ENCODE data around the gene CFB.
"Not testable (repeated sequence)": the region's sequence is repeated elsewhere in the genome, so short reads cannot be mapped to it uniquely, and the experiment has no call there.

CFB gene

DNA sequence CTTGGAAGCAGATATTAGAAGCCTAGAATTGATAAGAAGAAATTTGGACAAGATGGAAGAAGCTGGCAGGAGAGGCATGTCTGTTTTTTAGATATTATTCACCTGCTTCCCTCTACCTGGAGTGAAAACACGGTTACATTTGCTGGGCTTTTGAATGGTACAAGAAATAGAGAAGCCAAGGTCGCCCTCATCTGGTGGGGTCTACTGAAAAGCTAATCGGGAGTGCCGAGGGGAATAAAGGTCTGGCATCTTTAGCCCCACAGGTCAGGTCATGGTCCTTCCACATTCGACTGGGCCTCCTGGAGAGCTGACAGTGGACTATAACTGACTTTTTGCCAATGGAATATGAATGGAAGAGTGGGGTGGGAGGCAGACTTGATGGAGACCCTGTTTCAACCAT is 23.0 kb upstream of the CFB start:
- Histone ChIP-seq H3K4me3 (ENCODE audit: control insufficient read depth in 1 of 7, extremely low read depth in 1 of 7, insufficient read depth in 4 of 7, low read depth in 2 of 7, low read length in 6 of 7) (no peak overlapping the region), H3K4me1 (ENCODE audit: control extremely low read depth in 1 of 4, control insufficient read depth in 4 of 4, insufficient read depth in 4 of 4, low read length in 3 of 4) (no peaks in the 10 kb centered on the region), H3K9me3 (ENCODE audit: control extremely low read depth in 1 of 5, control insufficient read depth in 4 of 5, insufficient read depth in 2 of 5, low read depth in 1 of 5, low read length in 4 of 5) (no peaks in the 10 kb centered on the region), H3K36me3 (ENCODE audit: control insufficient read depth in 4 of 4, insufficient read depth in 4 of 4, low read length in 3 of 4) (no peaks in the 10 kb centered on the region), H3K27me3 (replicated peaks in 2 of 5; ENCODE audit: control insufficient read depth in 4 of 5, insufficient read depth in 5 of 5, low read length in 4 of 5) (no peaks in the 10 kb centered on the region), H3K27ac (ENCODE audit: insufficient read depth in 1 of 2, low read depth in 1 of 2, low read length in 2 of 2, poor library complexity in 1 of 2, severe bottlenecking in 2 of 2) (no peak overlapping the region)
- CTCF ChIA-PET: interaction anchor here (0.7 to 5.4 kb wide), 10 partner anchors 17 to 242 kb away, joined by 3 to 24 read pairs (median 4); partner anchors contain the start of genes CFB and LY6G5C
- WGBS (ENCODE audit: insufficient coverage): 16% methylated on average over 5 of the region's 5 CpGs
- peak; percentile 50 to 59 (median 58) for DNase-seq
- POLR2A ChIA-PET: no interaction called here

DNA sequence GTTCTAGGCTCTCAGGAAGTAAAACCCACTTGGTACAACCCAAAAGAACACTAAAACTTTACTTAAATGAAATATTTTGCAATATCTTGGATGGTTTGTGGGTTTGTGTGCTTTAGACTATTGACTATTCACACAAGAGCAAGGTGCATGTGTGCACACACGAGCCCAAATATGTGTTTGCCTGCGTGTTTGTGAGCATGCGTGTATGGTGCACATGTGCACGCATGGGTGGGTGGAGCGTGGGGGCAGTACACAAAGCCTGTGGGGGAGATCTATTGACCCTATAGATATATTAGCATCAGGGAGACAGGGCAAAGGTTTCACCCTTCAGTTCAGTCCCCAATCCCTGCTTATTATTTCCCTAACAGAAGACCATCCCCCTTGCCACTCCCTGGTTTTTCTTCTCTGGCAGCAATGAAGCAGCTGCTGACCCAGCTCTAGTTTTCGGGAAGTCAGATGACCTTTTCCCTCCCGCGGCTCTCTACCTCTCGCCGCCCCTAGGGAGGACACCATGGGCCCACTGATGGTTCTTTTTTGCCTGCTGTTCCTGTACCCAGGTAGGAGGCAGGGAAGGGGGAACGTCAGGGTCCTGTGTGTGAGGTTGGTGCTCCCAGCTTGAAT is 18.5 kb upstream of the CFB start, which contains the start of gene C2:
Gene C2, plus strand, starts transcription at position 476 of the 621 bp plus-strand sequence. Its CDS starts 36 bp downstream, at position 512.
- DNase-seq: no peak
- WGBS (ENCODE audit: insufficient coverage): 95% methylated on average over 6 of the region's 11 CpGs
- H3K4me1 ChIP-seq (ENCODE audit: control extremely low read depth in 1 of 4, control insufficient read depth in 4 of 4, insufficient read depth in 4 of 4, low read length in 3 of 4): no peaks in the 10 kb centered on the region
- H3K4me3 ChIP-seq (ENCODE audit: control insufficient read depth in 1 of 7, extremely low read depth in 1 of 7, insufficient read depth in 4 of 7, low read depth in 2 of 7, low read length in 6 of 7): no peak within 1 kb of the TSS
- ChIA-PET CTCF (no interaction called here), POLR2A (interaction anchor here (0.5 to 0.6 kb wide), 2 partner anchors 14 to 25 kb away, joined by 3 read pairs; partner anchors contain the start of gene ZBTB12)
- no peaks in the 10 kb centered on the region for H3K36me3 ChIP-seq (ENCODE audit: control insufficient read depth in 4 of 4, insufficient read depth in 4 of 4, low read length in 3 of 4)
- H3K27ac ChIP-seq (ENCODE audit: insufficient read depth in 1 of 2, low read depth in 1 of 2, low read length in 2 of 2, poor library complexity in 1 of 2, severe bottlenecking in 2 of 2): no peak within 1 kb of the TSS
- H3K9me3 ChIP-seq (ENCODE audit: control extremely low read depth in 1 of 5, control insufficient read depth in 4 of 5, insufficient read depth in 2 of 5, low read depth in 1 of 5, low read length in 4 of 5): no peaks in the 10 kb centered on the region
- H3K27me3 ChIP-seq (replicated peaks in 2 of 5; ENCODE audit: control insufficient read depth in 4 of 5, insufficient read depth in 5 of 5, low read length in 4 of 5): peaks cover 0 to 7% (median 0%) of the 10 kb centered on the region in 5 experiments

DNA sequence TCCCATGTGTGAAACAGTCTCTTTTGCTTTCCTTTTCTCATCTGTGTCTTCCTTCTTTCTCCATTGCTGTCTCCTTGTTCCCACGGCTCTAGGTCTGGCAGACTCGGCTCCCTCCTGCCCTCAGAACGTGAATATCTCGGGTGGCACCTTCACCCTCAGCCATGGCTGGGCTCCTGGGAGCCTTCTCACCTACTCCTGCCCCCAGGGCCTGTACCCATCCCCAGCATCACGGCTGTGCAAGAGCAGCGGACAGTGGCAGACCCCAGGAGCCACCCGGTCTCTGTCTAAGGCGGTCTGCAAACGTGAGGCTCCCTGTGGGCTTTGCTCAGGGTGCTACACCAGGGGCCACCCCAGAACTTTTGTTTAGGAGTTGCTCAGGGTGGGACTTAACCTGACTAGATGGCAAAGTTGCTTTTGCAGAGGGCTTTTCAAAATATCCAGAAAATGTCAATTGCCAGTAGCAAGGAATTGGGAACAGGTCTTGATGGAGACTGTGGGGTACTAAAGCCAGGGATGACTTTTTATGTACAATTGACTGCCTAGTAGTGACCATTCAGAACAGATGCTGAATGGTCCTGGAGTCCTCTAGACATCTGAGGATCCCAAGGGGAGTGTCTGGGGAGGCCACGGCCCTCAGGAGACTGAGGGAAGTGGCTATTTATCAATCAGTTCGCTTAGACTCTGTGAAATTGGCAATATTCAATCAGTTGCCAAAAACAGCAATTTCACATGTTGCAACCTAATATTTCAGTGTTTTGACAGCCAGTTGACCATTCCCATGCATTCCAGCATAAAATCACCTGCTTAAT is 17.8 kb upstream of the CFB start:
- Histone ChIP-seq H3K27ac (ENCODE audit: insufficient read depth in 1 of 2, low read depth in 1 of 2, low read length in 2 of 2, poor library complexity in 1 of 2, severe bottlenecking in 2 of 2) (no peak overlapping the region), H3K36me3 (ENCODE audit: control insufficient read depth in 4 of 4, insufficient read depth in 4 of 4, low read length in 3 of 4) (no peaks in the 10 kb centered on the region), H3K4me1 (ENCODE audit: control extremely low read depth in 1 of 4, control insufficient read depth in 4 of 4, insufficient read depth in 4 of 4, low read length in 3 of 4) (no peaks in the 10 kb centered on the region), H3K27me3 (replicated peaks in 2 of 5; ENCODE audit: control insufficient read depth in 4 of 5, insufficient read depth in 5 of 5, low read length in 4 of 5) (peaks cover 0 to 7% (median 0%) of the 10 kb centered on the region in 5 experiments), H3K4me3 (ENCODE audit: control insufficient read depth in 1 of 7, extremely low read depth in 1 of 7, insufficient read depth in 4 of 7, low read depth in 2 of 7, low read length in 6 of 7) (no peak overlapping the region), H3K9me3 (ENCODE audit: control extremely low read depth in 1 of 5, control insufficient read depth in 4 of 5, insufficient read depth in 2 of 5, low read depth in 1 of 5, low read length in 4 of 5) (no peaks in the 10 kb centered on the region)
- no peak for DNase-seq
- ChIA-PET CTCF (no interaction called here), POLR2A (interaction anchor here (0.5 kb wide), 1 partner anchor 15 kb away, joined by 3 read pairs; no protein-coding TSS in a partner anchor)
- 95% methylated on average over 7 of the region's 11 CpGs for WGBS (ENCODE audit: insufficient coverage)

DNA sequence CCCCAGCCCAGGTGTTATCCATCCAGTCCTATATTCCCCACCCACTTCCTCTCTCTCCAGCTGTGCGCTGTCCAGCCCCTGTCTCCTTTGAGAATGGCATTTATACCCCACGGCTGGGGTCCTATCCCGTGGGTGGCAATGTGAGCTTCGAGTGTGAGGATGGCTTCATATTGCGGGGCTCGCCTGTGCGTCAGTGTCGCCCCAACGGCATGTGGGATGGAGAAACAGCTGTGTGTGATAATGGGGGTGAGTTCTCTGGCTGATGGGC is 17.3 kb upstream of the CFB start:
- Histone ChIP-seq H3K27me3 (replicated peaks in 2 of 5; ENCODE audit: control insufficient read depth in 4 of 5, insufficient read depth in 5 of 5, low read length in 4 of 5) (peaks cover 0 to 7% (median 0%) of the 10 kb centered on the region in 5 experiments), H3K27ac (ENCODE audit: insufficient read depth in 1 of 2, low read depth in 1 of 2, low read length in 2 of 2, poor library complexity in 1 of 2, severe bottlenecking in 2 of 2) (no peak overlapping the region), H3K9me3 (ENCODE audit: control extremely low read depth in 1 of 5, control insufficient read depth in 4 of 5, insufficient read depth in 2 of 5, low read depth in 1 of 5, low read length in 4 of 5) (no peaks in the 10 kb centered on the region), H3K4me3 (ENCODE audit: control insufficient read depth in 1 of 7, extremely low read depth in 1 of 7, insufficient read depth in 4 of 7, low read depth in 2 of 7, low read length in 6 of 7) (no peak overlapping the region), H3K4me1 (ENCODE audit: control extremely low read depth in 1 of 4, control insufficient read depth in 4 of 4, insufficient read depth in 4 of 4, low read length in 3 of 4) (no peaks in the 10 kb centered on the region), H3K36me3 (ENCODE audit: control insufficient read depth in 4 of 4, insufficient read depth in 4 of 4, low read length in 3 of 4) (no peaks in the 10 kb centered on the region)
- ChIA-PET CTCF (interaction anchor here (0.6 kb wide), 1 partner anchor 10 kb away, joined by 4 read pairs; no protein-coding TSS in a partner anchor), POLR2A (no interaction called here)
- DNase-seq: no peak
- WGBS (ENCODE audit: insufficient coverage): 95% methylated on average over 4 of the region's 9 CpGs

DNA sequence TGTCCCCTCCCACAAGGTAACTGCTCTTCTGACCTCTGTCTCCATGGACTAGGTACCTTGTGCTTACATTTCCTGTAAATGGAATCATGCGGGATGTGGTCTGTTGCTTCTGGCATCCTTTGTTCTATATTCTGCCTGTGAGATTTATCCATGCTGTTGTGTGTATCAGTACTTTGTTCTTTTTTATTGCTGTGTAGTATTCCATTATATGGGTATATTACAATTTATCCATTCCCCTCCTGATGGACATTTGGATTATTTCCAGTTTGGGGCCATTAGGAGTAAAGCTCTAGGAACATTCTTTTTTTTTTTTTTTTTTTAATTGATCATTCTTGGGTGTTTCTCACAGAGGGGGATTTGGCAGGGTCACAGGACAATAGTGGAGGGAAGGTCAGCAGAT is 14.9 kb upstream of the CFB start:
- CTCF ChIA-PET: no interaction called here
- Histone ChIP-seq H3K27me3 (replicated peaks in 2 of 5; ENCODE audit: control insufficient read depth in 4 of 5, insufficient read depth in 5 of 5, low read length in 4 of 5) (peaks cover 0 to 8% (median 0%) of the 10 kb centered on the region in 5 experiments), H3K36me3 (ENCODE audit: control insufficient read depth in 4 of 4, insufficient read depth in 4 of 4, low read length in 3 of 4) (no peaks in the 10 kb centered on the region), H3K4me1 (ENCODE audit: control extremely low read depth in 1 of 4, control insufficient read depth in 4 of 4, insufficient read depth in 4 of 4, low read length in 3 of 4) (no peaks in the 10 kb centered on the region), H3K9me3 (ENCODE audit: control extremely low read depth in 1 of 5, control insufficient read depth in 4 of 5, insufficient read depth in 2 of 5, low read depth in 1 of 5, low read length in 4 of 5) (no peaks in the 10 kb centered on the region), H3K4me3 (ENCODE audit: control insufficient read depth in 1 of 7, extremely low read depth in 1 of 7, insufficient read depth in 4 of 7, low read depth in 2 of 7, low read length in 6 of 7) (no peak overlapping the region), H3K27ac (ENCODE audit: insufficient read depth in 1 of 2, low read depth in 1 of 2, low read length in 2 of 2, poor library complexity in 1 of 2, severe bottlenecking in 2 of 2) (no peak overlapping the region)
- no CpG with 5 or more reads among the region's 1 CpG for WGBS (ENCODE audit: insufficient coverage)
- DNase-seq: no peak
- POLR2A ChIA-PET: interaction anchor here (0.5 kb wide), 1 partner anchor 98 kb away, joined by 3 read pairs; no protein-coding TSS in a partner anchor

DNA sequence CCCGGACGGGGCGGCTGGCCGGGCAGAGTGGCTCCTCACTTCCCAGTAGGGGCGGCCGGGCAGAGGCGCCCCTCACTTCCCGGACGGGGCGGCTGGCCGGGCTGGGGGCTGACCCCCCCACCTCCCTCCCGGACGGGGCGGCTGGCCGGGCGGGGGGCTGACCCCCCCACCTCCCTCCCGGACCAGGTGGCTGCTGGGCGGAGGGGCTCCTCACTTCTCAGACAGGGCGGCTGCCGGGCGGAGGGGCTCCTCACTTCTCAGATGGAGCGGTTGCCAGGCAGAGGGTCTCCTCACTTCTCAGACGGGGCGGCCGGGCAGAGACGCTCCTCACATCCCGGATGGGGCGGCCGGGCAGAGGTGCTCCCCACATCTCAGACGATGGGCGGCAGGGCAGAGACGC is 13.8 kb upstream of the CFB start:
- CTCF ChIA-PET; H3K27ac ChIP-seq (ENCODE audit: insufficient read depth in 1 of 2, low read depth in 1 of 2, low read length in 2 of 2, poor library complexity in 1 of 2, severe bottlenecking in 2 of 2); H3K4me3 ChIP-seq (ENCODE audit: control insufficient read depth in 1 of 7, extremely low read depth in 1 of 7, insufficient read depth in 4 of 7, low read depth in 2 of 7, low read length in 6 of 7); POLR2A ChIA-PET; DNase-seq; H3K9me3 ChIP-seq (ENCODE audit: control extremely low read depth in 1 of 5, control insufficient read depth in 4 of 5, insufficient read depth in 2 of 5, low read depth in 1 of 5, low read length in 4 of 5); H3K36me3 ChIP-seq (ENCODE audit: control insufficient read depth in 4 of 4, insufficient read depth in 4 of 4, low read length in 3 of 4); H3K4me1 ChIP-seq (ENCODE audit: control extremely low read depth in 1 of 4, control insufficient read depth in 4 of 4, insufficient read depth in 4 of 4, low read length in 3 of 4): not testable (repeated sequence)
- H3K27me3 ChIP-seq (replicated peaks in 2 of 5; ENCODE audit: control insufficient read depth in 4 of 5, insufficient read depth in 5 of 5, low read length in 4 of 5): peaks cover 0 to 10% (median 0%) of the 10 kb centered on the region in 5 experiments
- WGBS (ENCODE audit: insufficient coverage): 94% methylated on average over 3 of the region's 32 CpGs

DNA sequence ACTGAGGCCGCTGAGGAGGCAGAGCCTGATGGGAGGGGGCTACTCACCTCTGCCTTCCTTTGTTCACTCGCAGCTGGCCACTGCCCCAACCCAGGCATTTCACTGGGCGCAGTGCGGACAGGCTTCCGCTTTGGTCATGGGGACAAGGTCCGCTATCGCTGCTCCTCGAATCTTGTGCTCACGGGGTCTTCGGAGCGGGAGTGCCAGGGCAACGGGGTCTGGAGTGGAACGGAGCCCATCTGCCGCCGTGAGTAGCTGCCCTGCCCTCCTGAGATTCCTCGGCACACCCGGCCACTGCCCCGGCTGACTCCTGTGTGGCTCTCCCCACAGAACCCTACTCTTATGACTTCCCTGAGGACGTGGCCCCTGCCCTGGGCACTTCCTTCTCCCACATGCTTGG is 12.4 kb upstream of the CFB start:
- H3K9me3 ChIP-seq (ENCODE audit: control extremely low read depth in 1 of 5, control insufficient read depth in 4 of 5, insufficient read depth in 2 of 5, low read depth in 1 of 5, low read length in 4 of 5): no peaks in the 10 kb centered on the region
- 96% methylated on average over 16 of the region's 19 CpGs for WGBS (ENCODE audit: insufficient coverage)
- H3K27me3 ChIP-seq (replicated peaks in 2 of 5; ENCODE audit: control insufficient read depth in 4 of 5, insufficient read depth in 5 of 5, low read length in 4 of 5): peaks cover 0 to 6% (median 0%) of the 10 kb centered on the region in 5 experiments
- H3K36me3 ChIP-seq (ENCODE audit: control insufficient read depth in 4 of 4, insufficient read depth in 4 of 4, low read length in 3 of 4): no peaks in the 10 kb centered on the region
- no peak for DNase-seq
- no peak overlapping the region for H3K4me3 ChIP-seq (ENCODE audit: control insufficient read depth in 1 of 7, extremely low read depth in 1 of 7, insufficient read depth in 4 of 7, low read depth in 2 of 7, low read length in 6 of 7)
- H3K27ac ChIP-seq (ENCODE audit: insufficient read depth in 1 of 2, low read depth in 1 of 2, low read length in 2 of 2, poor library complexity in 1 of 2, severe bottlenecking in 2 of 2): no peak overlapping the region
- POLR2A ChIA-PET: no interaction called here
- CTCF ChIA-PET: no interaction called here
- no peaks in the 10 kb centered on the region for H3K4me1 ChIP-seq (ENCODE audit: control extremely low read depth in 1 of 4, control insufficient read depth in 4 of 4, insufficient read depth in 4 of 4, low read length in 3 of 4)
